Coronary artery (tissue), 2 donors: ENCODE results near the gene RSL1D1.
"Not testable (repeated sequence)": the region's sequence is repeated elsewhere in the genome, so short reads cannot be mapped to it uniquely, and the experiment has no call there.

Experiments
- DNase-seq: peaks from one replicate; pipeline ENCODE4 v3.0.0-alpha.2; 2017; ENCODE audit warnings: low spot score
- H3K27ac ChIP-seq, 2 donors: fragments of 200-600 bp; sonication (generic); one replicate each; pipeline ENCODE4 v1.5.1; 2016 to 2019
- H3K4me3 ChIP-seq: fragments of 200-600 bp; sonication (generic); 2 replicates; pipeline ENCODE4 v1.5.1; 2016; ENCODE audit warnings: mild to moderate bottlenecking, moderate library complexity
- CTCF ChIP-seq: fragments of 200-600 bp; sonication (generic); IDR thresholded peaks from one replicate; pipeline ENCODE4 v1.5.1; 2019; ENCODE audit warnings: antibody characterized with exemption

Gene RSL1D1

GRCh38 chr16:11794447-11794846 lies 56.9 kb downstream of the RSL1D1 start:
- no peak for DNase-seq
- no peak for TF ChIP-seq CTCF
- peak overlapping the region in 1 of 2 donors; percentile 98 for H3K27ac ChIP-seq
- H3K4me3 ChIP-seq, result peak overlapping the region; percentile 84

DNA sequence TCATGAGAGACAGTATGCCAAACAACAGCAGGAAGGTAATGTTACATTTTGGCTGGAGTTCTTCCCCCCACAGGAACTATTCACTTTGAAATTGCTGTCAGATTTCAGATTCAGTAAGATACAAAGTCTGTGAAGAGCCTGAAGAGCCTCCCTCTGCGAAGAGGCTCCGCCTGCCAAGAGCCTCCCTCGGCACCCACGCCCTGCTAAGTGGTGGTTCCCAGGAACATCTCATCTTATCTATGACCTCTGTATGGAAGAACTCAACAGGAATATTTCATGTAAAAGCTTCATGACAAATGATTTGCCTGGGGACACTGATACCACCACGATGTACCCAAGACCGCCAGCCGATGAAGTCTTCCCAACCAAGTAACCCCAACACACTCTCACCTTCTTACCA lies 57.5 kb downstream of the RSL1D1 start:
- DNase-seq, result no peak
- TF ChIP-seq CTCF, result no peak
- Histone ChIP-seq H3K27ac (peak overlapping the region in 1 of 2 donors; percentile 54), H3K4me3 (no peak overlapping the region)

DNA sequence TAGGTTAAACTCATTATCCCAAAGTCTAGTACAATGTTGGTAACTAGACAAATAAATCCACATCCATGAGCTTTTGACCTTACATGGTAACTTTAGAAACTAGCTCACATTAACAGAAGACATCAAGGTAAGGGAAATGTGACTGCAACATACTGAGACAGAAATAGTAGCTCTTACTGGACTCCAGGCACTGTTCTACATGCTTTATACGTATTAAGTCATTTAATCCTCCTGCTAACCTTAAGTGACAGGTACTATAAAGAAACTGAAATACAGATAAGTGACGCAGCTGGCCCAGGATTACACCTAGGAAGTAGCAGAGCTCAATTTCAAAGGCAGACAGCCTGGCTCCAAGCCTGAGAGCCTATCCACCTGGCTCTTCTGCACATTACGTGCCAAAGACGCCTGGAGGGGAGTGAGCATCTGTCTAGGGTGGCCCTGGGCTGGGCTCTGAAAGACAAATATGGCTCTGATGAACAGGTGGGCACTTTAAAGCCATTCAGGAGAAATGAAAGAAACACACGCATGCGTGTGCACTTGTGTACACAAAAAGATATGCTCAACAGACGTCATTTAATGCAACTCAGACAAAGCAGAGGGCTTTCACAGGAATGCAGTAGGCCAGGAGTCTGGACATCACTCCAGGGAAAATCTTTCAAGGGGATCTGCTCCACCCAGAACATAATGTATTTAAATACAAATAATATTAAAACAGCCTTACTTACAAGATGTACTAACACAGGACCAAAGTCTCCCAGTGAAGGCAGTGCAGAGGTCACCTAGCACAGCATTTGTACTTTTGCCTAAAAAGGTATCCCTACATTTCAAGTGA lies 58.7 kb downstream of the RSL1D1 start:
- Histone ChIP-seq H3K27ac (peak overlapping the region in 1 of 2 donors; percentile 54), H3K4me3 (no peak overlapping the region)
- no peak for TF ChIP-seq CTCF
- DNase-seq, result no peak

- TF ChIP-seq CTCF, result no peak
- peak overlapping the region; percentile 12 to 39 for H3K27ac ChIP-seq
- H3K4me3 ChIP-seq, result no peak overlapping the region
- no peak for DNase-seq
Observed at GRCh38 chr16:11791144-11791828, 60.1 kb downstream of the RSL1D1 start.

GRCh38 chr16:11788914-11789313 lies 62.4 kb downstream of the RSL1D1 start:
- DNase-seq, result no peak
- Histone ChIP-seq H3K4me3 (no peak overlapping the region), H3K27ac (no peak overlapping the region)
- no peak for TF ChIP-seq CTCF

- H3K27ac ChIP-seq, result peak overlapping the region; percentile 19 to 89
- not testable (repeated sequence) for H3K4me3 ChIP-seq, DNase-seq
Observed at GRCh38 chr16:11784980-11785599, 66.3 kb downstream of the RSL1D1 start.

GRCh38 chr16:11784381-11784780 lies 67.0 kb downstream of the RSL1D1 start:
- not testable (repeated sequence) for H3K4me3 ChIP-seq, DNase-seq
- H3K27ac ChIP-seq, result peak overlapping the region; percentile 55 to 89

DNA sequence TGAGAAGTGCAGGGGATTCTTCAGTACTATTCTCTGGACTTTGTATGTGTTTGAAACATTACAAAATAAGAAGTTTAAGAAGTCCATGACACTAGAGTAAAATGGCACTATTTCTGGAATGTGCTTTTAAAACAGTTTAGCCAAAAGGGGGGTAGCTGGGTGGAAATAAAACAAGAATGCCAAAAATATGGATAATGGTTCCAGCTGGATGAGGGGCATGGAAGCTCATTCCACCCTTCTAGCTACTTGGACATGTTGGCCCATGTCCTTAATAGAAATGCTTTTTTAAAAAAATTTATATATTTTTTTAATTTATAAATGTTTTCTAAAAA lies 67.3 kb downstream of the RSL1D1 start:
- Histone ChIP-seq H3K4me3 (peak overlapping the region; percentile 56), H3K27ac (peak overlapping the region; percentile 88 to 89)
- DNase-seq, result no peak
- no peak for TF ChIP-seq CTCF
